HG02623 (cell line): Measurements from ENCODE around the gene DDIAS.
"Not testable (repeated sequence)": the region's sequence is repeated elsewhere in the genome, so short reads cannot be mapped to it uniquely, and the experiment has no call there.

Experiments
- ATAC-seq: cut with Tn5 transposase; IDR thresholded peaks from one replicate; pipeline ENCODE4 v1.9.1; 2021; ENCODE audit warnings: moderate library complexity; ENCODE audit not compliant: unreplicated experiment

DDIAS gene

DNA sequence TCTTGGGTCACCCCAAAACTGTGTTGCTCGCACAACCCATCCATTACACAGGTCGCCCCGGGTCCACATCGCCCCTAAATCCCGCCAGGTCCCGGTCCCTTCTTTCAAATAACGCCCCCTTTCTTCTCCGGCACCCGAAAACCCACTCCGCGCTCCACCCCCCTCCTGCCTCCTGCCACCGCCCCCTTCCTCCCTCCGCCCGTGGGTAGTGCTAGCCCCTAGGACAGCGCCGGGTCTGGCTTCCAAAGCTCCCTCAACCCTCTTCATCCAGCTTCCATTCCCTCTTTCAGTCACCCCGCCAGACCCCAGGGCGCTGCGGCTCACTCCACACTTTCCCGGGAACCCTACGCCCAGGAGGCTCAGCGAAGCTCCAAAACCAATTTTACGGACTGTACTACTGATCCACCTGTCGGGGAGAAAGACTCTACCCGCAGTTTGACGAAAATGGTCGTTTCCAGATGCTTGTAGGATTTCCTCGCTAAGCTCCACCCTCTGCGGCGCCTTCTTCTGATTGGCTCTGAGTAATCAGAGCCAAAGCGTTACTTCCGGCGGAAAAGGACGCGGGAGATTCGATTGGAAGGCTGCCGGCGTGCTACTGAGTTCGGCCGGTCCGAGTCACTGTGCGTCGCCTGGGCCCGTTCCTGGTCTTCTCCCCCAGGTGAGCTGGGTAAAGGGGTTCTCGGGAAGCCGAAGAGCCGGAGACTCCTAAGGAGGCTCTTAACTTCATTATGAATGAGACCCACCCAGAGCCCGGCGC is at the start of gene DDIAS:
Gene DDIAS (plus strand): TSS at position 572 of the 757 bp plus-strand sequence. CDS start 13,003 bp downstream, outside the sequence.
- ATAC-seq, result peak; percentile 66

- no peak for ATAC-seq
Measured at GRCh38 chr11:82854242-82854641, 47.3 kb upstream of the DDIAS start.

DNA sequence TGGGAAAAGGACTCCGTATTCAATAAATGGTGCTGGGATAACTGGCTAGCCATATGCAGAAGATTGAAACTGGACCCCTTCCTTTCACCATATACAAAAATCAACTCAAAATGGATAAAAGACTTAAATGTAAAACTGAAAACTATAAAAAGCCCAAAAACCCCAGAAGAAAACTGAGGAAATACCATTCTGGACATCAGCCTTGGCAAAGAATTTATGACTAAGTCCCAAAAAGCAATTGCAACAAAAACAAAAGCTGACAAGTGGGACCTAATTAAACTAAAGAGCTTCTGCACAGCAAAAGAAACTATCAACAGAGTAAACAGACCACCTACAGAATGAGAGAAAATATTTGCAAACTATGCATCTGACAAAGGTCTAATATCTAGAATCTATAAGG is 46.6 kb upstream of the DDIAS start:
- not testable (repeated sequence) for ATAC-seq

GRCh38 chr11:82855616-82856015 is 45.9 kb upstream of the DDIAS start:
- ATAC-seq, result no peak

GRCh38 chr11:82857145-82857544 is 44.4 kb upstream of the DDIAS start:
- no peak for ATAC-seq

- ATAC-seq, result no peak
Measured at GRCh38 chr11:82858133-82858532, 43.4 kb upstream of the DDIAS start.

GRCh38 chr11:82858556-82859091 is 42.9 kb upstream of the DDIAS start:
- no peak for ATAC-seq

- no peak for ATAC-seq
Measured at GRCh38 chr11:82859750-82860149, 41.8 kb upstream of the DDIAS start.

DNA sequence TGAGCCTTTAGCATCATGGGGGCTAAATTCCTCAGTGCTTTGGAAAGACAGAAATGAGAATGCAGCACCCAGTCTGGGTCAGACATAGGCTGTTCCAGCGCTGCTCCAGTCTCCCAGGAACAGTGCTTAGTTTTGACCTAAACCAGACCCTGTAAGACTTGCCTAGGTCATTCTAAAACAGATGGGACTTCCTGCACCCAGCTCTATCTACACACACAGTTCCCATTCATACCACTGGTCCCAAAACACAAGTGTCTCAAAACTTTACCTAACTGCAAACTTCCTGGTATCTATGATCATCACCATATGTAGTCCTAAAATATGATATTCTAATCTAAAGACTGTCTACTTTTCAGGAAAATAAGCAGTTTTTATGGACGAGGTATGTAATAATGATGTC is 39.2 kb upstream of the DDIAS start:
- ATAC-seq, result no peak

GRCh38 chr11:82863209-82863608 is 38.3 kb upstream of the DDIAS start:
- ATAC-seq, result no peak

GRCh38 chr11:82864268-82864667 is 37.3 kb upstream of the DDIAS start:
- ATAC-seq, result no peak

DNA sequence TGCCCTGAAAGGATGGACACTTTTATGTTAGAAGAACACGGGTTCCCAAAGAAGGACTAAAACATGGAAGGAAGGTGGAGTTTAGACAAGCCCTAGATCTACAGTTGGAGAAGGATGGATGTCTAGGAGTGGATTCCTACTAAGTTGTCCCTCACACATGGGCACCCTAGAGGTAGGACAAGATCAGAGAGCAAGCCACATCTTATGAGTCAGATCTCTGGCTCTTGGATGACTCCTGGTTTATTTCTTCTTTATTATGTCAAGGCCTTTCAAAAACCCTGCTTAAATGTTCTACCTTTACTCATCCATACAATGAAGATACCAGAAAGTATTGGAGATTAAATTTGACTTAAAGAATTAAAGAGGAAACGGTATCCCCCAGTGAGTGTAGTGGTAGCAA is 35.7 kb upstream of the DDIAS start:
- no peak for ATAC-seq

DNA sequence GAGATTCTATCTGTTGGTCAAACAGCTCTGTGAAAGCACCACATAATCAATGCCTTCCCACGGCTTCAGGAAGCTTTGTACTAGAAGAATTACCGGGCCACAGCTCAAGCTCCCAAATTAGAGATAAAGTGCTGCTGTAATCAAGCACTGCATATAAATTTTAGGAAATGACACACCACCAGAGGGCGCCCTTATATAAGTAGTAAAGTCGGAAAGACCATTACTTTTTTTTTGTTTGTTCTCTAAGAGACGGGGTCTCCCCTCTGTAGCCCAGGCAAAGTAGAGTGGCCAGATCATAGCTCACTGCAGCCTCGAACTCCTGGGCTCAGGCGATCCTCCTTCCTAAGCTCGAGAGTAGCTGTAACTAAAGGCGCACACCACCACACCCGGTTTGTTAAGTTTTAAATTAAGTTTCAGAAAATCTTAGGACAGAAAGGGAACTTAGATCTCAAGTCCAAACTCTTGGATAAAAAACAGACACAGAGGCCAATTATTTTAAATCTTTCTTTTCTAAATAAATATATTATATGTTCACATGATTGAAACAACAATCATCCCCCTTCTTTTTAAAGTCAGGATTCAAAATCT is 33.9 kb upstream of the DDIAS start:
- ATAC-seq, result no peak

DNA sequence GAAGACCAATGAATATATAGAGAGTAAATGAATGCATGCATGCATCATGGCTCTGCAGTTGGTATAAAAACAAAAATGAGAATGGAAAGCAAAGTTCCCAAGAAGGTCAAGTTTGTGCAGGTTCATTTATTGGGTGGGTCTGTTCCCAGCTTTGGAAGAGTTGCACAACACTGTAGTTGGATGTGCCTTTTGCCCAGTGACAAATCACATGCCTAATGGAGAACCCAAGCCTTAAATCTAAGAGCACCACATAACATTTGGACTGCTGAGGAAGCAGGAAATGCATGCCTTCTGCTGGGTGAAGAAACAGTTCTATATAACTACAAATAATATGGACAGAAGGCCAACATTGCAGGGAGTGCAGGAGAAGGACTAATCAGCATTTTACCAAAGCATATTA is 31.9 kb upstream of the DDIAS start:
- ATAC-seq, result no peak

GRCh38 chr11:82871646-82872045 is 29.9 kb upstream of the DDIAS start:
- ATAC-seq, result no peak

DNA sequence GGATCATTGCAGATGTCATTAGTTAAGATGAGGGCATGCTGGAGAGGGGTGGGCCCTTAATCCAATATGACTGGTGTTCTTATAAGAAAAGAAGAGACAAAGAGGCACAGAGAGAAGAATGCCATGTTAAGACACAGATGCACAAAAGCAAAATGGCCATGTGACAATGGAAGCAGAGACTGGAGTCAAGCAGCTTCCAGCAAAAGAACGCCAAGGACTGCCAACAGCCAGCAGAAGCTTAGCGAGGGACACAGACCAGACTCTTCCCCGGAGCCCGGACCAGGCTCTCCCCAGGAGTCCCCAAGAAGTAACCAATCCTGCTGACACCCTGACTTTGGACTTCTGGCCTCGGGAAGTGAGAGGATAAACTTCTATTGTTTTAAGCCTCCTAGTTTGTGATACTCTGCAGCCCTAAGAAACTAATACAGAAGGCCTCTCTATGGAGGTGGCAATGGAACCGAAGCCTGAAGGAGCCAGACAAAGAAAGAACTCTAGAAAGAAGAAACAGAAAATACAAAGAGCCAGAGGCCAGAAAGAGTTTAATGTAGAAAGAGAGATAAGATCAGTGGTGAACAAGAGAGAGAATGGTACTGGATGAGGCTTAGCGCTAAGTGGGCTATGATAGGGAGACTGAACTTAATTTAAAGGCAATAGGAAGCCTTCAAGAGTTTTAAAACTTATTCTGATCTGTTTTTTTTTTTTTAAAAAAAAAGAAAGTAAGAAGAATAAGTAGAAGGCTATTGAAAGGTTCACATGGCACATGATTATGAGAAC is 29.0 kb upstream of the DDIAS start:
- ATAC-seq, result no peak

DNA sequence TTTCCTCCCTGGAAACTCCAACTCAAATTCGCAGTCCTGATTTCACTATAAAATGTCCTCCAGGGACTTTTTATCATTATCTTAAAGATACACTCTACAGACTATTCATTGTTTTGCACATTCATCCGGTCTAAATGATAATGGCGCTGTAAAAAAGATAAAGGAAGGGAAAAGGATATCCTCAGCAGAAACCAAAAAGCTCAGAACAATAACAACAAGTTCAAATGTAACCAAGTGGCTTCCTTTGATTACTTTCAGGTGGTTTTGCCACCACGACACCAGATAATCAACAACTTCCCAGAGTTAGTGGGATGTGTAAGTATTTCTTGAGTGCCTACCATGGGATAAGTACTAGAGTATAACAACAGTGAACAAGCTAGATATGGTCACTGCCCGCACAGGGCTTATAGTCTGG is 27.6 kb upstream of the DDIAS start:
- no peak for ATAC-seq

GRCh38 chr11:82874646-82875523 is 26.7 kb upstream of the DDIAS start:
- no peak for ATAC-seq

DNA sequence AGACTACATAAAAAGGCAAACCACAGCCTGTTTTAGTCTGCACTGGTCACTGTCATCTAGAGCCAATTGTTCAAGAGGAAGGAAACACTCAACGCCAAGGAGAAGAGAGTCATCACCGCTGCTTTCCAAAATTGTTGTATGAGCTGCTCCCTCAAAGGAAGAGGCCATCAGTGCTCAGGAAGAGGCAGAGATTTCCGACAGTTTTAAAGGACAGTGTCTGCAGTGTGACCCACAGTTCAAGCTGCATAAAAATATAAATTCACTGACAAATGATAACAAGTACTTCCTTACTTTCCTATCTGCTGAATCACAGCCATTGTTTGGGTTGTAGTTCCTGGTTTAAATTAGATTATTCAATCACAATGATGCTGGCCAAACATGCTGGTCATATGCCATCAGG is 17.7 kb upstream of the DDIAS start:
- no peak for ATAC-seq

- ATAC-seq, result no peak
Measured at GRCh38 chr11:82889133-82890001, 12.2 kb upstream of the DDIAS start.
